ENCODE data around the gene ZBTB7C. TPM values are rescaled to one million over a fixed set of nuclear protein-coding genes. Genes with fewer than 3 reads are reported as not detected.

The ZBTB7C gene
- total RNA-seq, 2 donors from 2014 or later = 4.2 to 5.6 TPM

GRCh38 chr18:47979611-47980200 lies 429.5 kb downstream of the ZBTB7C start:
- no peak for ATAC-seq
- intact Hi-C loops (cut with DNase I) = no loop called here
- DNase-seq = no peak

GRCh38 chr18:47978603-47979002 lies 430.6 kb downstream of the ZBTB7C start:
- DNase-seq (no peak), ATAC-seq (no peak)
- intact Hi-C loops (cut with DNase I) = no loop called here

DNA sequence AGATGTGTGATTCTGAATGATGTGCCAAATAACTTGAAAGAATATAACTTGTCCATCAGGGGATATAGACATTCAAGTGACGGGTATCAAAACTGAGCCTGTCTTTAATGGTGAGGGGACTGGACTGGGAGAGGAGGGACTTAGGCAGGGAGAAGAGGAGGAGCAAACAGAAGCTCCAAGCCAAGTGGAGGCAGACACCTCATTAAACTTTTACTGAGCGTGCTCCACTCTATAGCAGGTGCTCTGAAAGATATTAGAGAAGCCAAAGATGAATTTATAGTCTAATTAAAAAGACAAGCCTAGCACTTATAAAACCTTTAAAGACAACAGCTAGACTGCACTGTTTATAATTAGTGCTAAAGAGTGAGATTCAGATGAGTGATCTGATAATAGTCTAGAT lies 431.0 kb downstream of the ZBTB7C start:
- intact Hi-C loops (cut with DNase I) = no loop called here
- no peak for DNase-seq
- no peak for ATAC-seq

Other genes starting within 250 kb of the ZBTB7C start
- 10 to 100 TPM; 64.9 to 70.6 TPM for gene CTIF, start 129.6 kb upstream of the ZBTB7C start, total RNA-seq